ENCODE data around the gene SOD1. TPM values are rescaled to one million over a fixed set of nuclear protein-coding genes. Genes with fewer than 3 reads are reported as not detected.
"Not testable (repeated sequence)": the region's sequence is repeated elsewhere in the genome, so short reads cannot be mapped to it uniquely, and the experiment has no call there.

SOD1 gene
- total RNA-seq, 2 donors from 2014 or later: 164 to 183 TPM

DNA sequence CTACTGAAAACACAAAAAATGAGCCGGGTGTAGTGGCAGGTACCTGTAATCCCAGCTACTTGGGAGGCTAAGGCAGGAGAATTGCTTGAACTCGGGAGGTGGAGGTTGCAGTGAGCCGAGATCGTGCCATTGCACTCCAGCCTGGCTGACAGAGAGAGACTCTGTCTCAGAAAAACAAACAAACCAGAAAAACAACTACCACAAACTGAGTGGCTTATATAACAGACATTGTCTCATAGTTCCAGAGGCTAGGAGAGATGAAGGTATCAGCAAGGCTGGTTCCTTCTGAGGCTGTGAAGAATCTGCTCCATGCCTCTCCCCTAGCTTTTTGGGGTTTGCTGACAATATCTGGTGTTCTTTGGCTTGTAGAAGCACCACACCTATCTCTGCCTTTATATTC, 8.0 kb upstream of the SOD1 start:
- intact Hi-C loops (cut with DNase I); DNase-seq (ENCODE audit: low spot score): not testable (repeated sequence)

GRCh38 chr21:31654340-31654739, 5.2 kb upstream of the SOD1 start:
- DNase-seq (ENCODE audit: low spot score): no peak
- intact Hi-C loops (cut with DNase I): no loop called here

DNA sequence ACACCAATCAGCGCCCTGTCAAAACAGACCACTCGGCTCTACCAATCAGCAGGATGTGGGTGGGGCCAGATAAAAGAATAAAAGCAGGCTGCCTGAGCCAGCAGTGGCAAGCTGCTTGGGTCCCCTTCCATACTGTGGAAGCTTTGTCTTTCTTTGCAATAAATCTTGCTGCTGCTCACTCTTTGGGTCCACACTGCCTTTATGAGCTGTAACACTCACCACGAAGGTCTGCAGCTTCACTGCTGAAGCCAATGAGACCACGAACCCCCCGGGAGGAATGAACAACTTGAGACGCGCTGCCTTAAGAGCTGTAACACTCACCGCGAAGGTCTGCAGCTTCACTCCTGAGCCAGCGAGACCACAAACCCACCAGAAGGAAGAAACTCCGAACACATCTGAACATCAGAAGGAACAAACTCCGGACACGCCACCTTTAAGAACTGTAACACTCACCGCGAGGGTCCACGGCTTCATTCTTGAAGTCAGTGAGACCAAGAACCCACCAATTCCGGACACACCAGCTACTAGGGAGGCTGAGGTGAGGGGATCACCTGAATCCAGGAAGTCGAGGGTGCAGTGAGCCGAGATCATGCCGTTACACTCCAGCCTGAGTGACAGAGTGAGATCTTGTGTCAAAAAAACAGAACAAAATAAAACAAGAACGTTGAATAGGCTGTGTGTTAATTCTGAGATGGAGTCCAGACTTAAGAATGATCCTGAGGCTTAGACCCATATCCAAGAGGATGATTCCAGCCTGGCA, 4.5 kb upstream of the SOD1 start:
- DNase-seq (ENCODE audit: low spot score): not testable (repeated sequence)

GRCh38 chr21:31656199-31657095, 3.0 kb upstream of the SOD1 start:
- DNase-seq (ENCODE audit: low spot score): no peak
- intact Hi-C loops (cut with DNase I): no loop called here

More for the DNA sequence above, 4.5 kb upstream of the SOD1 start:
- intact Hi-C loops (cut with DNase I): not testable (repeated sequence)

DNA sequence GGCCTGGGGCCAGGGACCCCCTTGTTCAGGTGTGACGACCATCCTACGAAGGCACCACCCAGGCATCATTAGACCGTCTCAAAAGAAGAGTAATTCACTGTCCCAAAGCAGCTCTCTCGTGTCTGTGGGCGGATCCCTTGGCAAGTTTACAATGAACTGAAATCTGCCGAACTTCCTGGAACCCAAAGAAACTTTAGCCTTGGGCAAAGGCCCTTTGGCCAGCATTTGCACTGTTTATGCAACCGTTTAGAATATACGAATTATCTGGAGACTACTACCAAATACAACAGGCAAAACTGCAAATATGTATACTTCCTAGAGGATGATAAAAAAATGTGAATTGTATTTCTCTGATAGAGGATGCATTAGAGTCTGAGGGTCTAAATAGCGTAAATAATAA, 1.4 kb upstream of the SOD1 start:
- no peak for DNase-seq (ENCODE audit: low spot score)
- intact Hi-C loops (cut with DNase I): no loop called here

GRCh38 chr21:31659286-31659535, 282 bp upstream of the SOD1 start:
- intact Hi-C loops (cut with DNase I): no loop called here
- no peak for DNase-seq (ENCODE audit: low spot score)

GRCh38 chr21:31660259-31660565, 719 bp downstream of the SOD1 start:
- intact Hi-C loops (cut with DNase I): no loop called here

GRCh38 chr21:31660591-31660990, 1.1 kb downstream of the SOD1 start:
- intact Hi-C loops (cut with DNase I): no loop called here
- no peak for DNase-seq (ENCODE audit: low spot score)

More at GRCh38 chr21:31660259-31660565, 719 bp downstream of the SOD1 start:
- no peak for DNase-seq (ENCODE audit: low spot score)

- intact Hi-C loops (cut with DNase I): no loop called here
- no peak for DNase-seq (ENCODE audit: low spot score)
These were observed 4.2 kb downstream of the SOD1 start for GRCh38 chr21:31663584-31664249.

DNA sequence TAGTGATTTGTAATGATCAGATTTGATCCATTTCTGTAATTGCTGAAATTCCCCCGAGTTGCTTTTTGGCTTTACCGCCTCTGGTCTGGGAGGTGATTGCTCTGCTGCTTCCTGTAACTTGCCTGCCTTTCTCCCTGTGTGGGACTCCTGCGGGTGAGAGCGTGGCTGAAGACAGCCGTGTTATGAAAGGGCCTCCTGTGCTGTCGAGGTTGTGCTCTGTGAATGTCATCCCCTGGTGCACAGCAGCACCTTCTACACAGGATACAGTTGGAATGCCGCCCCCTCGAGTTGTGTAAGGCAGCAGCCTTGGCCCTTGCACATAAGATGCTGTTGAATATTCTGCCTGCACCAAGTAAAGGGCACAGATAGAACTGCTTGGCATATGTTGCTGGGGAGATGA, 5.9 kb downstream of the SOD1 start:
- intact Hi-C loops (cut with DNase I): no loop called here
- no peak for DNase-seq (ENCODE audit: low spot score)

GRCh38 chr21:31665869-31666268, 6.4 kb downstream of the SOD1 start:
- DNase-seq (ENCODE audit: low spot score); intact Hi-C loops (cut with DNase I): not testable (repeated sequence)

- DNase-seq (ENCODE audit: low spot score): no peak
- intact Hi-C loops (cut with DNase I): no loop called here
These were observed 7.0 kb downstream of the SOD1 start for GRCh38 chr21:31666445-31667010.

GRCh38 chr21:31667132-31667531, 7.6 kb downstream of the SOD1 start:
- DNase-seq (ENCODE audit: low spot score): no peak
- intact Hi-C loops (cut with DNase I): no loop called here

- intact Hi-C loops (cut with DNase I): no loop called here
- no peak for DNase-seq (ENCODE audit: low spot score)
These were observed 8.1 kb downstream of the SOD1 start for GRCh38 chr21:31667639-31668038.

- no peak for DNase-seq (ENCODE audit: low spot score)
- intact Hi-C loops (cut with DNase I): loop anchor here in 1 of 2 donors (1.0 kb wide), 1 partner anchor 17 kb away; no protein-coding TSS in a partner anchor
These were observed 9.4 kb downstream of the SOD1 start for GRCh38 chr21:31668651-31669491.

DNA sequence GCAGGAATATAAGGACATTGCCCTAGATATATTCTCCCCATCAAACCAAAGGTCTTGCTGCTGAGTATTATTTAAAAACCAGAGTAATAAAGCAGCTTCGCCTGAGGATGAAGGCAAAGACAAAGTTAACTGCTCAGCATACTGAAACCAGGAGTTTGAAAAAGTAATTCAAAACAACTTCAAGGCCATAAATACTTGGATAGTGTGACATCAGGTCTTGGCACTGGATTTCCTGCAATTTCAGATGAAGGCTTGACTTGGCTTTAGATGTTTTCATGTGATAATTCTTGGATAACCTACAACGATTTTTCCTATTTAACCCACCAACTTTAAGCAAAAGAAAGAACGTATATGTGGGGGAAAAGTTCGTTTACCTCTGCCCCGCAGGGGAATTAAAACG, 10.6 kb downstream of the SOD1 start:
- intact Hi-C loops (cut with DNase I): no loop called here
- no peak for DNase-seq (ENCODE audit: low spot score)

- DNase-seq (ENCODE audit: low spot score): no peak
- intact Hi-C loops (cut with DNase I): no loop called here
These were observed 11.7 kb downstream of the SOD1 start for GRCh38 chr21:31671146-31671716.

DNA sequence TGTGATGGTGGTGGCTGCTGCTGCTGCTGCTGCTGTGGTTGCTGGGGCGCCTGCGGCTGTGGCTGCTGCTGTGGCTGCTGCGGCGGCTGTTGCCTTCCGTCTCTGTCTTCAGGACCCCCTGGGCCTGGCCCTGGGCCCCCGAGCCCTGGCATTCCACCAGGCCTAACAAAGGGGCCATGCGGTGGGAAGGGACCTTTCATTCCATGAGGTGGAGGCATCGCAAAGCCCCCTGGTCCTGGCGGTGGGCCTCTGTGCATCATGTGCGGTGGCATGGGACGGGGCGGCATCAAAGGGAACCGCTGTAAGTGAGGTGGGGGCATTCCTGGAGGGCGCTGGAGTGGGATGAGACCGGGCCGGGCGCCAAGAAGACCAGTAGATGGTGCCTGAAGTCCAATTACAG, 12.4 kb downstream of the SOD1 start:
- intact Hi-C loops (cut with DNase I): no loop called here
- no peak for DNase-seq (ENCODE audit: low spot score)

All from posterior vena cava (tissue), 2 donors.